ENCODE measurements around the gene AFF2. TPM values are rescaled to one million over a fixed set of nuclear protein-coding genes. Genes with fewer than 3 reads are reported as not detected.

The AFF2 gene
- not detected in 2 replicates for total RNA-seq

DNA sequence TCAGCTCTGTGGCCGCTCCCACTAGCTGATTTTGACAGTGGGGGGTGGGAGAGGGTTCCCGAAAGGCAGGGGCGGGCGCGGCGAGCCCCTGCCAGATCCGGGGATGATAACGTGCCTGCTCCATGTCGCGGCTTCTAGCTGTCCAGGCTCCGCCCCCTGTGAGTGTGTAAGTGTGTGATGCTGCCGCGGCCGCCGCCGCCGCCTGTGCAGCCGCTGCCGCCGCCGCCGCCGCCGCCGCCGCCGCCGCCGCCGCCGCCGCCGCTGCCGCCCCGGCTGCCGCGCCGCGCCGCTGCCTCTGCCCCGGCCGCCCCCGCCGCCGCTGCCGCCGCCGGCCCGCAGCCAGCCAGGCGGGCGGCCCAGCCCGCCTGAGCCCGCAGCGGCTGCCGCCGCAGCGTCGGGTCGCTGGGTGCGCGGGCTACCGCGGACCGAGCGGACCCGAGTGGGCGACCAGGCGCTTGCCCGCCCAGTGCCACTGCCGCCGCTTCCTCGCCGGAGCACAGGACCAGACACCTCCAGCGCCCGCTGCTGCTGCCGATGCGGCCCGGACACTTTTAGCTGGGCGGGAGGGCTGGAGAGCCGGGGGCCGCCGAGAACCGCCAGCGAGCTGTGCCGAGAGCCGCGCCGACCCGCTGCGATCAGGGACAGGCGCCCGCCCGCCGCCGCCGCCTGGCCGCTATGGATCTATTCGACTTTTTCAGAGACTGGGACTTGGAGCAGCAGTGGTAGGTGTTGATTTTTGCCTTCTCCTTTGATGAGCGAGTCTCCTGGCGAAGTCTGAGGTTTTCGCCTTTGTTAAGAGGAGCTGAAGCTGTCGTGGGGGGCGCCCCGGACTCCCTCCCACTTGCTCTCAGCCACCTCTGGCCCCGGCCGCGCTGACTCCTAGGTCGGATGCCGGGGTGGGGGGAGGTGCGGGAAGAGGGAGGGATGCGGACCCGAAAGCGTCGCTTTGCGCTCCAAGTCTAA lies at the start of gene AFF2:
Gene AFF2 (plus strand): TSS at position 195 of the 963 bp plus-strand sequence. CDS start 481 bp downstream, at position 676.

